ENCODE data around the gene ZC3H14. TPM values are rescaled to one million over a fixed set of nuclear protein-coding genes. Genes with fewer than 3 reads are reported as not detected.
"Not testable (repeated sequence)": the region's sequence is repeated elsewhere in the genome, so short reads cannot be mapped to it uniquely, and the experiment has no call there.

The ZC3H14 gene
- total RNA-seq, 6 experiments from 2014 or later = 37.2 to 52.5 (median 42.1) TPM

GRCh38 chr14:88519907-88520306 is 42.9 kb upstream of the ZC3H14 start:
- no peaks in the 10 kb centered on the region for H3K27me3 ChIP-seq
- no peak for ATAC-seq
- H3K36me3 ChIP-seq = no peaks in the 10 kb centered on the region
- no peak overlapping the region for H3K4me3 ChIP-seq
- DNase-seq = no peak
- peaks cover 0 to 9% (median 4%) of the 10 kb centered on the region in 4 donors for H3K4me1 ChIP-seq
- H3K9me3 ChIP-seq = no peaks in the 10 kb centered on the region
- TF ChIP-seq CTCF (IDR thresholded peaks at IDR 0.05) (no peak), POLR2A (IDR thresholded peaks at IDR 0.05) (no peak)
- no peak overlapping the region for H3K27ac ChIP-seq
- intact Hi-C loops (cut with DNase I) = no loop called here
- 85% methylated on average over 2 of the region's 2 CpGs for WGBS (ENCODE audit: insufficient coverage, low coverage, low lambda C conversion rate, missing lambda C conversion rate)

GRCh38 chr14:88521818-88522217 is 41.0 kb upstream of the ZC3H14 start:
- no peak overlapping the region for H3K4me3 ChIP-seq
- no peak for DNase-seq
- peak in 1 of 4 donors; percentile 36 for ATAC-seq

GRCh38 chr14:88522393-88522792 is 40.4 kb upstream of the ZC3H14 start:
- H3K27me3 ChIP-seq = no peaks in the 10 kb centered on the region
- no peak for ATAC-seq
- H3K9me3 ChIP-seq = no peaks in the 10 kb centered on the region
- H3K4me3 ChIP-seq = no peak overlapping the region
- no peak for DNase-seq
- no peaks in the 10 kb centered on the region for H3K4me1 ChIP-seq
- WGBS (ENCODE audit: insufficient coverage, low coverage, low lambda C conversion rate, missing lambda C conversion rate) = 74% methylated on average over 3 of the region's 3 CpGs
- intact Hi-C loops (cut with DNase I) = no loop called here
- no peak overlapping the region for H3K27ac ChIP-seq
- H3K36me3 ChIP-seq = no peaks in the 10 kb centered on the region
- TF ChIP-seq CTCF (IDR thresholded peaks at IDR 0.05) (no peak), POLR2A (IDR thresholded peaks at IDR 0.05) (no peak)

More at GRCh38 chr14:88521818-88522217, 41.0 kb upstream of the ZC3H14 start:
- no peaks in the 10 kb centered on the region for H3K36me3 ChIP-seq
- no peak overlapping the region for H3K27ac ChIP-seq
- no peaks in the 10 kb centered on the region for H3K27me3 ChIP-seq
- intact Hi-C loops (cut with DNase I) = no loop called here
- H3K4me1 ChIP-seq = peaks cover 0 to under 1% (median 0%) of the 10 kb centered on the region in 4 donors
- TF ChIP-seq POLR2A (IDR thresholded peaks at IDR 0.05) (no peak), CTCF (IDR thresholded peaks at IDR 0.05) (no peak)
- WGBS (ENCODE audit: insufficient coverage, low coverage, low lambda C conversion rate, missing lambda C conversion rate) = 61% methylated on average over 3 of the region's 3 CpGs
- H3K9me3 ChIP-seq = no peaks in the 10 kb centered on the region

GRCh38 chr14:88529889-88530288 is 32.9 kb upstream of the ZC3H14 start:
- H3K4me3 ChIP-seq; H3K9me3 ChIP-seq; H3K27me3 ChIP-seq; intact Hi-C loops (cut with DNase I); H3K36me3 ChIP-seq; H3K4me1 ChIP-seq; DNase-seq; ATAC-seq; H3K27ac ChIP-seq: not testable (repeated sequence)
- WGBS (ENCODE audit: insufficient coverage, low coverage, low lambda C conversion rate, missing lambda C conversion rate) = 100% methylated on average over 1 of the region's 1 CpG

GRCh38 chr14:88533064-88533602 is 29.7 kb upstream of the ZC3H14 start:
- no peak for TF ChIP-seq POLR2A (IDR thresholded peaks at IDR 0.05)
- TF ChIP-seq CTCF (IDR thresholded peaks at IDR 0.05) = no peak
- Histone ChIP-seq H3K9me3 (peaks cover 0 to 9% (median 0%) of the 10 kb centered on the region in 4 donors), H3K27ac (no peak overlapping the region), H3K4me3 (no peak overlapping the region), H3K27me3 (no peaks in the 10 kb centered on the region), H3K36me3 (no peaks in the 10 kb centered on the region), H3K4me1 (no peaks in the 10 kb centered on the region)
- WGBS (ENCODE audit: insufficient coverage, low coverage, low lambda C conversion rate, missing lambda C conversion rate) = 94% methylated on average over 6 of the region's 6 CpGs
- intact Hi-C loops (cut with DNase I) = no loop called here
- ATAC-seq (no peak), DNase-seq (no peak)
